HepG2 (cell line): ENCODE results near the gene SLC5A6. TPM values are rescaled to one million over a fixed set of nuclear protein-coding genes. Genes with fewer than 3 reads are reported as not detected.

Experiments
- ARNT2 ChIP-seq: sonication (generic); formaldehyde crosslinking; IDR thresholded peaks from 2 replicates; pipeline ENCODE4 v1.8.0; 2022; ENCODE audit warnings: mild to moderate bottlenecking, low read depth, missing genetic modification reagents, moderate library complexity
- ATF7 ChIP-seq, 2 experiments: fragments of 450-650 bp in 1 of 2; sonication (generic) in 1 of 2; formaldehyde crosslinking in 1 of 2; IDR thresholded peaks; 2 replicates each; pipeline versions ENCODE4 v1.4.0 to v1.6.1; 2016 to 2020; ENCODE audit warnings: antibody characterized with exemption in 1 of 2, mild to moderate bottlenecking in 1 of 2, missing genetic modification reagents in 1 of 2
- CREB1 ChIP-seq, 2 experiments: fragments of 450-650 bp in 1 of 2; IDR thresholded peaks; 2 replicates each; pipeline ENCODE4 v1.6.1; 2016 to 2017; ENCODE audit warnings: control low read depth in 1 of 2, mild to moderate bottlenecking in 1 of 2, missing compliant biosample characterization in 1 of 2, missing genetic modification characterization in 1 of 2
- HMG20A ChIP-seq: IDR thresholded peaks from 2 replicates; pipeline ENCODE4 v1.6.1; 2016; ENCODE audit warnings: borderline replicate concordance
- HOXA3 ChIP-seq: sonication (generic); formaldehyde crosslinking; IDR thresholded peaks from 2 replicates; pipeline ENCODE4 v1.5.0; 2020; ENCODE audit warnings: missing genetic modification reagents
- KMT2A ChIP-seq: sonication (generic); formaldehyde crosslinking; IDR thresholded peaks from 2 replicates; pipeline ENCODE4 v1.4.0; 2020; ENCODE audit warnings: missing genetic modification reagents
- MED13 ChIP-seq: sonication (generic); formaldehyde crosslinking; IDR thresholded peaks from 2 replicates; pipeline ENCODE4 v1.5.0; 2020; ENCODE audit warnings: missing genetic modification reagents
- NR2F2 ChIP-seq: IDR thresholded peaks from 2 replicates; pipeline ENCODE4 v1.6.1; 2012; ENCODE audit warnings: low read depth, inconsistent platforms, borderline replicate concordance
- U2AF2 ChIP-seq: fragments of 200-400 bp; formaldehyde crosslinking; IDR thresholded peaks from 2 replicates; pipeline ENCODE4 v1.6.1; 2017; ENCODE audit warnings: low read depth, mild to moderate bottlenecking, low read length
- XRCC5 ChIP-seq: fragments of 200-400 bp; formaldehyde crosslinking; optimal IDR thresholded peaks from 2 replicates; pipeline ENCODE3; 2017; ENCODE audit warnings: mild to moderate bottlenecking, low read length
- ZFP1 ChIP-seq: IDR thresholded peaks from 2 replicates; pipeline ENCODE4 v1.6.1; 2016
- ZNF138 ChIP-seq: sonication (generic); formaldehyde crosslinking; IDR thresholded peaks from 2 replicates; pipeline ENCODE4 v1.5.0; 2020; ENCODE audit warnings: mild to moderate bottlenecking, low read depth, missing genetic modification reagents
- ZNF382 ChIP-seq: sonication (generic); formaldehyde crosslinking; IDR thresholded peaks from 2 replicates; pipeline ENCODE4 v1.5.0; 2020; ENCODE audit warnings: missing genetic modification reagents, mild to moderate bottlenecking, borderline replicate concordance
- ZNF441 ChIP-seq: sonication (generic); formaldehyde crosslinking; IDR thresholded peaks from 2 replicates; pipeline ENCODE4 v1.7.0; 2021; ENCODE audit warnings: missing genetic modification reagents, borderline replicate concordance
- ZNF564 ChIP-seq: sonication (generic); formaldehyde crosslinking; IDR thresholded peaks from 2 replicates; pipeline ENCODE4 v1.8.1; 2023; ENCODE audit warnings: mild to moderate bottlenecking, missing genetic modification reagents
- ZNF746 ChIP-seq: sonication (generic); formaldehyde crosslinking; IDR thresholded peaks from 2 replicates; pipeline ENCODE4 v1.8.0; 2022; ENCODE audit warnings: mild to moderate bottlenecking, missing genetic modification reagents
- polyA plus RNA-seq, 8 experiments: library from polyadenylated mRNA; depleted of rRNA in 3 of 8; stranded (reverse) in 7 of 8; unstranded in 1 of 8; fragments of >200 nt; fragmentation: Illumina TruSeq in 4 of 8; extraction: Trizol in 4 of 8; gene quantifications; 2 replicates each; pipeline versions ENCODE4 v1.2.1 to v1.2.3, GENCODE V29; 2011 to 2016; ENCODE audit warnings: low read depth in 4 of 8, missing spikeins in 1 of 8, mixed read lengths in 1 of 8; ENCODE audit not compliant: insufficient read depth in 1 of 8
- total RNA-seq, 5 experiments: library from RNA; depleted of rRNA; stranded (reverse); fragments of >200 nt; fragmentation: Illumina TruSeq; extraction: Trizol; gene quantifications; 2 replicates each; pipeline ENCODE4 v1.2.3, GENCODE V29; 2016; ENCODE audit warnings: low read depth in 1 of 5
- TF ChIP-seq, protein P1 (sequence below): sonication (generic); formaldehyde crosslinking; IDR thresholded peaks from 2 replicates; pipeline ENCODE4 v1.5.0; 2020; ENCODE audit warnings: missing genetic modification reagents
- TF ChIP-seq, protein P2 (sequence below): sonication (generic); formaldehyde crosslinking; IDR thresholded peaks from 2 replicates; pipeline ENCODE4 v1.4.0; 2020; ENCODE audit warnings: missing genetic modification reagents
- TF ChIP-seq, protein P3 (sequence below): sonication (generic); formaldehyde crosslinking; IDR thresholded peaks from 2 replicates; pipeline ENCODE4 v1.4.0; 2020; ENCODE audit warnings: mild to moderate bottlenecking, missing genetic modification reagents
- TF ChIP-seq, protein P4 (sequence below): sonication (generic); formaldehyde crosslinking; conservative IDR thresholded peaks from 2 replicates; pipeline ENCODE4 v1.4.0; 2020; ENCODE audit warnings: missing genetic modification reagents

The SLC5A6 gene
- total and polyA plus RNA-seq, 2 of the 13 experiments (the other 11 are each of a cell fraction or from before 2014, with no cell fraction given) = 135 to 417 TPM

DNA sequence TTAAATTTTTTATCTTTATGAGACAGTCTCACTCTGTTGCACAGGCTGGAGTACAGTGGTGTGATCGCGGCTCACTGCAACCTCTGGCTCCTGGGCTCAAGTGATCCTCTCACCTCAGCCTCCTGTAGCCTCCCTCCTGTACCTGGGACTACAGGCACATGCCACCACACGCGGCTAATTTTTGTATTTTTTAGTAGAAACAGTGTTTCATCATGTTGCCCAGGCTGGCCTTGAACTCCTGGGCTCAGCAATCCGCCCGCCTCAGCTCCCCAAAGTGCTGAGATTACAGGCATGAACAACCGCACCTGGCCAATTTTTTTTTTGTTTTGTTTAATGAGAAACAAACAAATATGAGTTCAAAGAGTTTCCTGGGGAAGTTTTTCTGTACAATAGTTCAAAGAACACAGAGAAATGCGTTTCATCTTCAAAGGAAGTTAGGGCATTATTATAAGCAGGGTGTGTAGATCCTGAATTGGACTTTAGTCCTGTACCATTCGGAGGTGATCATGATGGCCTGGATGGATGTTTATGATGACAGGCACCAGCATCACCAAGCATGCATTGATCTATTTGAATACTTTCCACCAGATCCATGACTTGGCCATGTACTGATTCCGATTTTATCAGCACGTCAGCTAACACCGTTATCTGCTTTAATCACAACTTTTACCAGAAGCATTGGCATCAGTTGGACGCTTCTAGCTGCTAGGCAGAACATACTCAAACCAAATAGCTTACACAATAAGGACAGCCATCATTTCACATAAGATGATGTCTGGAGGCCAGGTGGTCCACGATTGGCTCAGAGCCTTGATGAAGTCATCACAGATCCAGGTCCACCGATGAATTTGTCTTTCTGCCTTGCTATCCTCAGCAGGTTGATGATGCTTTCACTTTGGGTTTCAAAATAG lies 34.4 kb downstream of the SLC5A6 start (continued):
- TF ChIP-seq, protein P1, sequence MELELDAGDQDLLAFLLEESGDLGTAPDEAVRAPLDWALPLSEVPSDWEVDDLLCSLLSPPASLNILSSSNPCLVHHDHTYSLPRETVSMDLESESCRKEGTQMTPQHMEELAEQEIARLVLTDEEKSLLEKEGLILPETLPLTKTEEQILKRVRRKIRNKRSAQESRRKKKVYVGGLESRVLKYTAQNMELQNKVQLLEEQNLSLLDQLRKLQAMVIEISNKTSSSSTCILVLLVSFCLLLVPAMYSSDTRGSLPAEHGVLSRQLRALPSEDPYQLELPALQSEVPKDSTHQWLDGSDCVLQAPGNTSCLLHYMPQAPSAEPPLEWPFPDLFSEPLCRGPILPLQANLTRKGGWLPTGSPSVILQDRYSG = no peak; the same call in 1 of the 2 replicates
- TF ChIP-seq, protein P2, sequence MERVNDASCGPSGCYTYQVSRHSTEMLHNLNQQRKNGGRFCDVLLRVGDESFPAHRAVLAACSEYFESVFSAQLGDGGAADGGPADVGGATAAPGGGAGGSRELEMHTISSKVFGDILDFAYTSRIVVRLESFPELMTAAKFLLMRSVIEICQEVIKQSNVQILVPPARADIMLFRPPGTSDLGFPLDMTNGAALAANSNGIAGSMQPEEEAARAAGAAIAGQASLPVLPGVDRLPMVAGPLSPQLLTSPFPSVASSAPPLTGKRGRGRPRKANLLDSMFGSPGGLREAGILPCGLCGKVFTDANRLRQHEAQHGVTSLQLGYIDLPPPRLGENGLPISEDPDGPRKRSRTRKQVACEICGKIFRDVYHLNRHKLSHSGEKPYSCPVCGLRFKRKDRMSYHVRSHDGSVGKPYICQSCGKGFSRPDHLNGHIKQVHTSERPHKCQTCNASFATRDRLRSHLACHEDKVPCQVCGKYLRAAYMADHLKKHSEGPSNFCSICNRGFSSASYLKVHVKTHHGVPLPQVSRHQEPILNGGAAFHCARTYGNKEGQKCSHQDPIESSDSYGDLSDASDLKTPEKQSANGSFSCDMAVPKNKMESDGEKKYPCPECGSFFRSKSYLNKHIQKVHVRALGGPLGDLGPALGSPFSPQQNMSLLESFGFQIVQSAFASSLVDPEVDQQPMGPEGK (CRISPR knock-in tag) = peak; percentile 70
- TF ChIP-seq XRCC5 (no peak), ZFP1 (CRISPR knock-in tag) (peak; percentile 88), CREB1 (IDR thresholded peaks at IDR 0.05) (peak; percentile 86), CREB1 (CRISPR knock-in tag; IDR thresholded peaks at IDR 0.05) (peak; percentile 87), ZNF138 (peak; percentile 68; the same call in 1 of the 2 replicates), ZNF564 (CRISPR knock-in tag) (no peak; the same call in 1 of the 2 replicates), ZNF746 (CRISPR knock-in tag) (peak; percentile 81), HMG20A (CRISPR knock-in tag) (peak; percentile 95; the same call in 1 of the 2 replicates), KMT2A (CRISPR knock-in tag) (peak; percentile 21; the same call in 1 of the 2 replicates), ZNF441 (CRISPR knock-in tag) (peak; percentile 14; the same call in 1 of the 2 replicates), U2AF2 (no peak), MED13 (CRISPR knock-in tag) (peak; percentile 83), NR2F2 (peak; percentile 85), ATF7 (IDR thresholded peaks at IDR 0.05) (peak; percentile 37), ATF7 (CRISPR knock-in tag; IDR thresholded peaks at IDR 0.05) (peak; percentile 71; the same call in 1 of the 2 replicates), HOXA3 (CRISPR knock-in tag) (peak; percentile 88), ZNF382 (no peak), ARNT2 (CRISPR knock-in tag) (peak; percentile 67; the same call in 1 of the 2 replicates)
- TF ChIP-seq, protein P3, sequence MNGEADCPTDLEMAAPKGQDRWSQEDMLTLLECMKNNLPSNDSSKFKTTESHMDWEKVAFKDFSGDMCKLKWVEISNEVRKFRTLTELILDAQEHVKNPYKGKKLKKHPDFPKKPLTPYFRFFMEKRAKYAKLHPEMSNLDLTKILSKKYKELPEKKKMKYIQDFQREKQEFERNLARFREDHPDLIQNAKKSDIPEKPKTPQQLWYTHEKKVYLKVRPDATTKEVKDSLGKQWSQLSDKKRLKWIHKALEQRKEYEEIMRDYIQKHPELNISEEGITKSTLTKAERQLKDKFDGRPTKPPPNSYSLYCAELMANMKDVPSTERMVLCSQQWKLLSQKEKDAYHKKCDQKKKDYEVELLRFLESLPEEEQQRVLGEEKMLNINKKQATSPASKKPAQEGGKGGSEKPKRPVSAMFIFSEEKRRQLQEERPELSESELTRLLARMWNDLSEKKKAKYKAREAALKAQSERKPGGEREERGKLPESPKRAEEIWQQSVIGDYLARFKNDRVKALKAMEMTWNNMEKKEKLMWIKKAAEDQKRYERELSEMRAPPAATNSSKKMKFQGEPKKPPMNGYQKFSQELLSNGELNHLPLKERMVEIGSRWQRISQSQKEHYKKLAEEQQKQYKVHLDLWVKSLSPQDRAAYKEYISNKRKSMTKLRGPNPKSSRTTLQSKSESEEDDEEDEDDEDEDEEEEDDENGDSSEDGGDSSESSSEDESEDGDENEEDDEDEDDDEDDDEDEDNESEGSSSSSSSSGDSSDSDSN (CRISPR knock-in tag) = no peak
- TF ChIP-seq, protein P4, sequence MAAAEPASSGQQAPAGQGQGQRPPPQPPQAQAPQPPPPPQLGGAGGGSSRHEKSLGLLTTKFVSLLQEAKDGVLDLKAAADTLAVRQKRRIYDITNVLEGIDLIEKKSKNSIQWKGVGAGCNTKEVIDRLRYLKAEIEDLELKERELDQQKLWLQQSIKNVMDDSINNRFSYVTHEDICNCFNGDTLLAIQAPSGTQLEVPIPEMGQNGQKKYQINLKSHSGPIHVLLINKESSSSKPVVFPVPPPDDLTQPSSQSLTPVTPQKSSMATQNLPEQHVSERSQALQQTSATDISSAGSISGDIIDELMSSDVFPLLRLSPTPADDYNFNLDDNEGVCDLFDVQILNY = no peak
